Measurements from ENCODE around the gene GRPEL1.

- TF ChIP-seq ETS1 (IDR thresholded peaks at IDR 0.05) (no peak), CTCF (conservative IDR thresholded peaks at IDR 0.05; ENCODE audit: low read depth in 2 of 2) (no peak)
Observed at GRCh38 chr4:7026107-7026506, 41.8 kb downstream of the GRPEL1 start.
